Fibroblast of pulmonary artery (primary cell): ENCODE measurements around the gene SPINT2.

ENCODE experiments used
- DNase-seq: peaks from one replicate; pipeline ENCODE4 v3.0.0-alpha.2; 2010; ENCODE audit warnings: low read depth
- H3K4me3 ChIP-seq: replicated peaks from 2 replicates; pipeline ENCODE4 v1.5.1; 2011; ENCODE audit warnings: low read depth, mild to moderate bottlenecking, control low read depth, low read length, moderate library complexity
- CTCF ChIP-seq: IDR thresholded peaks from 2 replicates; pipeline ENCODE4 v1.5.1; 2011; ENCODE audit warnings: mild to moderate bottlenecking, control low read depth, low read length, inconsistent platforms; ENCODE audit errors: missing control alignments

SPINT2 gene

GRCh38 chr19:38268539-38268938 lies 4.2 kb downstream of the SPINT2 start:
- no peak for DNase-seq
- no peak overlapping the region for H3K4me3 ChIP-seq
- TF ChIP-seq CTCF, result no peak

GRCh38 chr19:38270587-38271167 lies 6.3 kb downstream of the SPINT2 start:
- DNase-seq, result no peak
- no peak for TF ChIP-seq CTCF
- H3K4me3 ChIP-seq, result no peak overlapping the region

- H3K4me3 ChIP-seq, result no peak overlapping the region
- no peak for DNase-seq
- no peak for TF ChIP-seq CTCF
Observed at GRCh38 chr19:38273499-38273898, 9.1 kb downstream of the SPINT2 start.

DNA sequence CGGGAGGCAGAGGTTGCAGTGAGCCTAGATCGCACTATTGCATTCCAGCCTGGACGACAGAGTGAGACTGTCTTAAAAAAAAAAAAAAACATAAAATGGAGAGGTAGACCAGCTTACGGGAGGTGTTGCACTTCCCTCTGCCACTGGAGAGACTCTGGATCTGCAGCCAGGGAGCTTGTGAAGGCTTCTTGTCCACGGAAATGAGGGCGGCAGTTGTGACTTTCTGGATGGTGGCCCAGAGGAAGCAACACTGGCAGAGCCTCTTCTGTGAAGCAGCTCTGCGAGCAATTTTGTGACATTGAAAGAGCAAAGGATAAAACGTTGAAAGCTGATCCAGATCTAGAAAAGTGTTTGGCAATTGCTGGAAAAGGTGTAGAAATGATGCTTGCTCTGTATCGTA lies 10.4 kb downstream of the SPINT2 start:
- H3K4me3 ChIP-seq, result no peak overlapping the region
- no peak for DNase-seq
- TF ChIP-seq CTCF, result no peak

DNA sequence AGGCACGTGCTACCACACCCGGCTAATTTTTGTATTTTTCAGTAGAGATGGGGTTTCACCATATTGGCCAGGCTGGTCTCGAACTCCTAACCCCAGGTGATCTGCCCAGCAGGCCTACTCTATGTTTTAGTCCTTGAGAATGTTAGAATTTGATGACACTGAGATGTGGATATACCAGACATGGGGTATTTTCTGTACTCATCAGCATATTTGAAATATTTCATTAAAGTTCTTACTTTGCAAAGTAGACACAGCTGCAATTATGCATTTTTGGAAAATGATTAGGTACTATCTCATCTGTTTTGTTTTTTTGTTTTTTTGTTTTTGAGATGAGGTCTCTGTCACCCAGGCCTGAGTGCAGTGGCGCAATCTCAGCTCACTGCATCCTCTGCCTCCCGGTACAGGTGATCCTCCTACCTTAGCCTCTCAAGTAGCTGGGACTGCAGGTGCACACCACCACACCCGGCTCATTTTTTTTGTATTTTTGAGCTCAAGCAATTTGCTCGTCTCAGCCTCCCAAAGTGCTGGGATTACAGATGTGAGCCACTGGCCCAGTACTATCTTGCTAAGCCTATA lies 12.7 kb downstream of the SPINT2 start:
- TF ChIP-seq CTCF, result no peak
- no peak for DNase-seq
- no peak overlapping the region for H3K4me3 ChIP-seq

- H3K4me3 ChIP-seq, result no peak overlapping the region
- TF ChIP-seq CTCF, result no peak
- peak; percentile 60 for DNase-seq
Observed at GRCh38 chr19:38277549-38277948, 13.2 kb downstream of the SPINT2 start.

DNA sequence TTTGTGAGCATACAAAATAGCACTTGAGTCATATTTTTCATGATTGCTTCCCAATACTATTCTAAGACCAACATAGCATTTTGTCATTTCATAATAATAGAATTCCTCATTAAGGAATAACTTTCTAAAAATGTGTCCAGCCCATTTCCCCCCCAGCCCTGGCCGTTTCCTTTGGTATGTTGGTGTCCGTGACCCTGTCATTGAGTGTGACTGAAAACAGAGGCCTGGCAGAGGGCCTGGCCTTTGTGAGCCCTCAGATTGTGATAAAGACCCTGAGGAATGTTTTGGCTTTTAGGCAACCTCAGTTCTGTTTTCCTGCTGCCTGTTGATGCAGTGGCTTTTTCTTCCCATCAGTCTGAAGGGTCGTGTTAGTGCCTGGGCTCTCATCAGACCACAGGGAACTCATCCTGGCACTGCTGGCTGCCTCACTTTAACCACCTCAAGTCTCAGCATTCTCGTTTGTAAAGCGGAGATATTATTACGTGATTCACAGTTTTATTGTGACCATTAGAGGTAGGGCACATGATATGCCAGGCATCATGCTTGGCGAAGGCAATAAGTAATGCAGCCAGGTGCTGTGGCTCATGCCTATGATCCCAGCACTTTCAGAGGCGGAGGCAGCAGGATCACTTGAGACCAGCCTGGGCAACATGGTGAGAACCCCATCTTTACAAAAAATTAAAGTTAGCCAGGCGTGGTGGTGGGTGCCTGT lies 13.8 kb downstream of the SPINT2 start:
- H3K4me3 ChIP-seq, result no peak overlapping the region
- peak; percentile 87 for DNase-seq
- no peak for TF ChIP-seq CTCF
